Fibroblast of the conjunctiva (primary cell): ENCODE data around the gene MCF2L.

Source experiments
- DNase-seq: peaks from one replicate; pipeline ENCODE4 v3.0.0-alpha.2; 2010; ENCODE audit warnings: low read depth

MCF2L gene

GRCh38 chr13:112982281-112983041 is 13.4 kb downstream of the MCF2L start:
- DNase-seq: no peak

- no peak for DNase-seq
These were observed 14.0 kb downstream of the MCF2L start for GRCh38 chr13:112983042-112983305.

- no peak for DNase-seq
These were observed 14.6 kb downstream of the MCF2L start for GRCh38 chr13:112983428-112984196.

- DNase-seq: no peak
These were observed 15.5 kb downstream of the MCF2L start for GRCh38 chr13:112984501-112984900.

- no peak for DNase-seq
These were observed 16.2 kb downstream of the MCF2L start for GRCh38 chr13:112984954-112985802.

- DNase-seq: no peak
These were observed 16.9 kb downstream of the MCF2L start for GRCh38 chr13:112985803-112986408.

GRCh38 chr13:112986470-112986869 is 17.5 kb downstream of the MCF2L start:
- DNase-seq: no peak

- DNase-seq: no peak
These were observed 18.1 kb downstream of the MCF2L start for GRCh38 chr13:112986946-112987681.

- DNase-seq: no peak
These were observed 18.6 kb downstream of the MCF2L start for GRCh38 chr13:112987682-112988024.

GRCh38 chr13:112990783-112991182 is 21.8 kb downstream of the MCF2L start:
- DNase-seq: no peak

- no peak for DNase-seq
These were observed 22.6 kb downstream of the MCF2L start for GRCh38 chr13:112991609-112992008.

- no peak for DNase-seq
These were observed 24.1 kb downstream of the MCF2L start for GRCh38 chr13:112992931-112993680.

GRCh38 chr13:112994084-112994780 is 25.2 kb downstream of the MCF2L start:
- DNase-seq: no peak

- DNase-seq: no peak
These were observed 25.9 kb downstream of the MCF2L start for GRCh38 chr13:112994781-112995355.

- no peak for DNase-seq
These were observed 26.6 kb downstream of the MCF2L start for GRCh38 chr13:112995395-112996191.

GRCh38 chr13:112996671-112997091 is 27.7 kb downstream of the MCF2L start:
- no peak for DNase-seq

- no peak for DNase-seq
These were observed 28.4 kb downstream of the MCF2L start for GRCh38 chr13:112997188-112998130.
